ENCODE data around the gene CYB5R3.

The CYB5R3 gene

GRCh38 chr22:42649246-42650099, at the start of gene CYB5R3:
Gene CYB5R3 (minus strand): TSS chr22:42649392. CDS start chr22:42649315, 77 bp downstream.
- H3K4me1 ChIP-seq (ENCODE audit: control insufficient read depth, insufficient read depth, low read length) = peaks cover 50% of the 10 kb centered on the region
- H3K36me3 ChIP-seq (ENCODE audit: control insufficient read depth in 2 of 2, insufficient read depth in 2 of 2, low read length in 2 of 2) = no peaks in the 10 kb centered on the region
- H3K4me3 ChIP-seq (ENCODE audit: low read length in 2 of 2) = peak within 1 kb of the TSS; percentile 70 to 98
- H3K27me3 ChIP-seq (ENCODE audit: control insufficient read depth in 1 of 2, insufficient read depth in 2 of 2, low read length in 2 of 2) = no peaks in the 10 kb centered on the region
- peak within 1 kb of the TSS; percentile 81 to 84 for H3K9ac ChIP-seq (ENCODE audit: low read length in 2 of 2)
- H3K9me3 ChIP-seq (ENCODE audit: control insufficient read depth in 2 of 2, low read length in 2 of 2) = no peaks in the 10 kb centered on the region
- H3K27ac ChIP-seq (ENCODE audit: low read length) = peak within 1 kb of the TSS; percentile 84

GRCh38 chr22:42697542-42698013, 48.4 kb upstream of the CYB5R3 start:
- H3K36me3 ChIP-seq (ENCODE audit: control insufficient read depth in 2 of 2, insufficient read depth in 2 of 2, low read length in 2 of 2) = peaks cover 6 to 13% of the 10 kb centered on the region in 2 donors
- H3K9ac ChIP-seq (ENCODE audit: low read length in 2 of 2) = peak overlapping the region; percentile 42 to 57
- no peaks in the 10 kb centered on the region for H3K27me3 ChIP-seq (ENCODE audit: control insufficient read depth in 1 of 2, insufficient read depth in 2 of 2, low read length in 2 of 2)
- H3K4me3 ChIP-seq (ENCODE audit: low read length in 2 of 2) = no peak overlapping the region
- peaks cover 60% of the 10 kb centered on the region for H3K4me1 ChIP-seq (ENCODE audit: control insufficient read depth, insufficient read depth, low read length)
- H3K9me3 ChIP-seq (ENCODE audit: control insufficient read depth in 2 of 2, low read length in 2 of 2) = no peaks in the 10 kb centered on the region
- peak overlapping the region; percentile 93 for H3K27ac ChIP-seq (ENCODE audit: low read length)

- Histone ChIP-seq H3K9ac (ENCODE audit: low read length in 2 of 2) (no peak overlapping the region), H3K4me3 (ENCODE audit: low read length in 2 of 2) (no peak overlapping the region), H3K27ac (ENCODE audit: low read length) (peak overlapping the region; percentile 93), H3K36me3 (ENCODE audit: control insufficient read depth in 2 of 2, insufficient read depth in 2 of 2, low read length in 2 of 2) (peaks cover 6 to 16% of the 10 kb centered on the region in 2 donors), H3K9me3 (ENCODE audit: control insufficient read depth in 2 of 2, low read length in 2 of 2) (no peaks in the 10 kb centered on the region), H3K4me1 (ENCODE audit: control insufficient read depth, insufficient read depth, low read length) (peaks cover 67% of the 10 kb centered on the region), H3K27me3 (ENCODE audit: control insufficient read depth in 1 of 2, insufficient read depth in 2 of 2, low read length in 2 of 2) (no peaks in the 10 kb centered on the region)
These were observed 47.3 kb upstream of the CYB5R3 start for GRCh38 chr22:42696331-42696967.

GRCh38 chr22:42695294-42695693, 46.1 kb upstream of the CYB5R3 start:
- Histone ChIP-seq H3K27me3 (ENCODE audit: control insufficient read depth in 1 of 2, insufficient read depth in 2 of 2, low read length in 2 of 2) (no peaks in the 10 kb centered on the region), H3K9me3 (ENCODE audit: control insufficient read depth in 2 of 2, low read length in 2 of 2) (no peaks in the 10 kb centered on the region), H3K4me1 (ENCODE audit: control insufficient read depth, insufficient read depth, low read length) (peaks cover 62% of the 10 kb centered on the region), H3K36me3 (ENCODE audit: control insufficient read depth in 2 of 2, insufficient read depth in 2 of 2, low read length in 2 of 2) (peaks cover 6 to 16% of the 10 kb centered on the region in 2 donors), H3K9ac (ENCODE audit: low read length in 2 of 2) (no peak overlapping the region), H3K27ac (ENCODE audit: low read length) (peak overlapping the region; percentile 74), H3K4me3 (ENCODE audit: low read length in 2 of 2) (no peak overlapping the region)

GRCh38 chr22:42693763-42694683, 44.8 kb upstream of the CYB5R3 start:
- no peak overlapping the region for H3K4me3 ChIP-seq (ENCODE audit: low read length in 2 of 2)
- H3K9me3 ChIP-seq (ENCODE audit: control insufficient read depth in 2 of 2, low read length in 2 of 2) = no peaks in the 10 kb centered on the region
- peaks cover 10 to 18% of the 10 kb centered on the region in 2 donors for H3K36me3 ChIP-seq (ENCODE audit: control insufficient read depth in 2 of 2, insufficient read depth in 2 of 2, low read length in 2 of 2)
- no peak overlapping the region for H3K9ac ChIP-seq (ENCODE audit: low read length in 2 of 2)
- peak overlapping the region; percentile 74 for H3K27ac ChIP-seq (ENCODE audit: low read length)
- peaks cover 63% of the 10 kb centered on the region for H3K4me1 ChIP-seq (ENCODE audit: control insufficient read depth, insufficient read depth, low read length)
- no peaks in the 10 kb centered on the region for H3K27me3 ChIP-seq (ENCODE audit: control insufficient read depth in 1 of 2, insufficient read depth in 2 of 2, low read length in 2 of 2)

GRCh38 chr22:42693055-42693762, 44.0 kb upstream of the CYB5R3 start:
- no peak overlapping the region for H3K4me3 ChIP-seq (ENCODE audit: low read length in 2 of 2)
- no peak overlapping the region for H3K9ac ChIP-seq (ENCODE audit: low read length in 2 of 2)
- H3K36me3 ChIP-seq (ENCODE audit: control insufficient read depth in 2 of 2, insufficient read depth in 2 of 2, low read length in 2 of 2) = peaks cover 10 to 18% of the 10 kb centered on the region in 2 donors
- H3K27me3 ChIP-seq (ENCODE audit: control insufficient read depth in 1 of 2, insufficient read depth in 2 of 2, low read length in 2 of 2) = no peaks in the 10 kb centered on the region
- peaks cover 63% of the 10 kb centered on the region for H3K4me1 ChIP-seq (ENCODE audit: control insufficient read depth, insufficient read depth, low read length)
- H3K9me3 ChIP-seq (ENCODE audit: control insufficient read depth in 2 of 2, low read length in 2 of 2) = no peaks in the 10 kb centered on the region
- peak overlapping the region; percentile 81 for H3K27ac ChIP-seq (ENCODE audit: low read length)

- Histone ChIP-seq H3K4me3 (ENCODE audit: low read length in 2 of 2) (no peak overlapping the region), H3K4me1 (ENCODE audit: control insufficient read depth, insufficient read depth, low read length) (peaks cover 64% of the 10 kb centered on the region), H3K27ac (ENCODE audit: low read length) (peak overlapping the region; percentile 81)
These were observed 43.3 kb upstream of the CYB5R3 start for GRCh38 chr22:42692239-42693054.

GRCh38 chr22:42691440-42691839, 42.2 kb upstream of the CYB5R3 start:
- H3K4me1 ChIP-seq (ENCODE audit: control insufficient read depth, insufficient read depth, low read length) = peaks cover 64% of the 10 kb centered on the region
- H3K36me3 ChIP-seq (ENCODE audit: control insufficient read depth in 2 of 2, insufficient read depth in 2 of 2, low read length in 2 of 2) = peaks cover 10 to 18% of the 10 kb centered on the region in 2 donors
- H3K9me3 ChIP-seq (ENCODE audit: control insufficient read depth in 2 of 2, low read length in 2 of 2) = no peaks in the 10 kb centered on the region
- no peak overlapping the region for H3K4me3 ChIP-seq (ENCODE audit: low read length in 2 of 2)
- peak overlapping the region; percentile 29 to 31 for H3K9ac ChIP-seq (ENCODE audit: low read length in 2 of 2)
- H3K27ac ChIP-seq (ENCODE audit: low read length) = peak overlapping the region; percentile 81
- no peaks in the 10 kb centered on the region for H3K27me3 ChIP-seq (ENCODE audit: control insufficient read depth in 1 of 2, insufficient read depth in 2 of 2, low read length in 2 of 2)

More at GRCh38 chr22:42692239-42693054, 43.3 kb upstream of the CYB5R3 start:
- no peaks in the 10 kb centered on the region for H3K9me3 ChIP-seq (ENCODE audit: control insufficient read depth in 2 of 2, low read length in 2 of 2)
- no peaks in the 10 kb centered on the region for H3K27me3 ChIP-seq (ENCODE audit: control insufficient read depth in 1 of 2, insufficient read depth in 2 of 2, low read length in 2 of 2)
- H3K9ac ChIP-seq (ENCODE audit: low read length in 2 of 2) = no peak overlapping the region
- H3K36me3 ChIP-seq (ENCODE audit: control insufficient read depth in 2 of 2, insufficient read depth in 2 of 2, low read length in 2 of 2) = peaks cover 10 to 18% of the 10 kb centered on the region in 2 donors
